Activated B cell treated with CpG ODN at 0.5 μM for 24 hours (primary cell): ENCODE results near the gene WDR44. TPM values are rescaled to one million over a fixed set of nuclear protein-coding genes. Genes with fewer than 3 reads are reported as not detected.

Experiments used
- ATAC-seq: fragments of 200-7000 bp; cut with Tn5 transposase; one replicate; pipeline ENCODE4 v1.10.0; 2021; ENCODE audit warnings: low read depth, mild to moderate bottlenecking, moderate library complexity
- CTCF ChIA-PET: fragments of 350-600 bp; sonication (Branson Sonifier 250); formaldehyde crosslinking; loops from one replicate; lab custom pipeline; 2021; ENCODE audit warnings: antibody characterized with exemption; lab: Charles Lee
- POLR2A ChIA-PET: fragments of 350-600 bp; sonication (Branson Sonifier 250); formaldehyde crosslinking; loops from one replicate; lab custom pipeline; 2021; ENCODE audit warnings: antibody characterized with exemption; lab: Charles Lee
- DNase-seq: peaks from one replicate; pipeline ENCODE4 v3.0.0; 2022
- H3K27ac Mint-ChIP-seq: one replicate; pipeline ENCODE4 v1.8.0; 2020; ENCODE audit warnings: mixed read lengths
- H3K27me3 Mint-ChIP-seq: one replicate; pipeline ENCODE4 v1.8.0; 2021; ENCODE audit warnings: mixed read lengths
- H3K36me3 Mint-ChIP-seq: one replicate; pipeline ENCODE4 v1.8.0; 2021; ENCODE audit warnings: low read depth, mixed read lengths
- H3K4me1 Mint-ChIP-seq: one replicate; pipeline ENCODE4 v1.8.0; 2021; ENCODE audit warnings: mixed read lengths
- H3K4me3 Mint-ChIP-seq: one replicate; pipeline ENCODE4 v1.8.0; 2020; ENCODE audit warnings: mild to moderate bottlenecking, mixed read lengths
- H3K9me3 Mint-ChIP-seq: one replicate; pipeline ENCODE4 v1.8.0; 2020; ENCODE audit warnings: mixed read lengths
- CTCF ChIP-seq: fragments of 200-600 bp; IDR thresholded peaks from one replicate; pipeline ENCODE4 v1.8.0; 2022; ENCODE audit warnings: antibody characterized with exemption, mild to moderate bottlenecking
- intact Hi-C: fragments of 100-400 bp; cut with micrococcal nuclease; formaldehyde crosslinking; loops from one replicate; pipeline ENCODE4 v1.15.1; 2024
- total RNA-seq: library from RNA; stranded (reverse); gene quantifications from 2 replicates; pipeline ENCODE4 v1.2.3, GENCODE V29; 2022

WDR44 gene
- total RNA-seq, 1 donor from 2014 or later: 18.7 TPM

- TF ChIP-seq CTCF: no peak
- Mint-ChIP-seq H3K27me3 (no peaks in the 10 kb centered on the region), H3K4me3 (no peak overlapping the region), H3K36me3 (no peaks in the 10 kb centered on the region), H3K9me3 (no peaks in the 10 kb centered on the region), H3K27ac (peak overlapping the region; percentile 30), H3K4me1 (no peaks in the 10 kb centered on the region)
- ChIA-PET CTCF (no interaction called here), POLR2A (no interaction called here)
- ATAC-seq: no peak
- intact Hi-C loops: no loop called here
- no peak for DNase-seq
Measured at GRCh38 chrX:118329175-118329574, 16.7 kb upstream of the WDR44 start.

- Mint-ChIP-seq H3K27me3 (no peaks in the 10 kb centered on the region), H3K27ac (no peak overlapping the region), H3K4me1 (no peaks in the 10 kb centered on the region), H3K9me3 (no peaks in the 10 kb centered on the region), H3K4me3 (no peak overlapping the region), H3K36me3 (no peaks in the 10 kb centered on the region)
- no peak for DNase-seq
- CTCF ChIA-PET: no interaction called here
- POLR2A ChIA-PET: no interaction called here
- intact Hi-C loops: no loop called here
- ATAC-seq: no peak
- TF ChIP-seq CTCF: no peak
Measured at GRCh38 chrX:118337687-118338086, 8.2 kb upstream of the WDR44 start.

GRCh38 chrX:118338930-118339329 is 7.0 kb upstream of the WDR44 start:
- CTCF ChIA-PET: no interaction called here
- no peaks in the 10 kb centered on the region for H3K9me3 Mint-ChIP-seq

GRCh38 chrX:118345045-118345463 is 852 bp upstream of the WDR44 start:
- Mint-ChIP-seq H3K9me3 (no peaks in the 10 kb centered on the region), H3K36me3 (peaks cover 9% of the 10 kb centered on the region), H3K4me3 (peak overlapping the region; percentile 98), H3K27me3 (no peaks in the 10 kb centered on the region), H3K27ac (peak overlapping the region; percentile 97), H3K4me1 (peaks cover 33% of the 10 kb centered on the region)
- peak; percentile 9 for ATAC-seq
- DNase-seq: no peak
- ChIA-PET CTCF (no interaction called here), POLR2A (no interaction called here)
- intact Hi-C loops: loop anchor here (5.0 kb wide), 3 partner anchors 47 to 1902 kb away; no protein-coding TSS in a partner anchor
- no peak for TF ChIP-seq CTCF

More at GRCh38 chrX:118338930-118339329, 7.0 kb upstream of the WDR44 start:
- Mint-ChIP-seq H3K4me1 (no peaks in the 10 kb centered on the region), H3K4me3 (no peak overlapping the region), H3K27ac (no peak overlapping the region), H3K36me3 (no peaks in the 10 kb centered on the region), H3K27me3 (no peaks in the 10 kb centered on the region)
- intact Hi-C loops: no loop called here
- no peak for TF ChIP-seq CTCF
- DNase-seq: no peak
- POLR2A ChIA-PET: no interaction called here
- no peak for ATAC-seq

- TF ChIP-seq CTCF: no peak
- ChIA-PET POLR2A (no interaction called here), CTCF (no interaction called here)
- H3K36me3 Mint-ChIP-seq: peaks cover 9% of the 10 kb centered on the region
- ATAC-seq: peak; percentile 30
- H3K27ac Mint-ChIP-seq: peak overlapping the region; percentile 97
- H3K4me1 Mint-ChIP-seq: peaks cover 43% of the 10 kb centered on the region
- peak; percentile 42 for DNase-seq
- no peaks in the 10 kb centered on the region for H3K9me3 Mint-ChIP-seq
- H3K27me3 Mint-ChIP-seq: no peaks in the 10 kb centered on the region
- intact Hi-C loops: loop anchor here (1.0 to 5.0 kb wide), 5 partner anchors 46 to 1901 kb away; partner anchors contain the start of genes DOCK11 and LONRF3
- H3K4me3 Mint-ChIP-seq: peak overlapping the region; percentile 98
Measured at GRCh38 chrX:118346258-118347094, 570 bp downstream of the WDR44 start.
